GM12873 (cell line): ENCODE results near the gene BTG1.
A peak's percentile ranks its signal among the peaks of the same experiment; 100 is the strongest.

Source experiments
- TF ChIP-seq, protein P1 (sequence below): IDR thresholded peaks from 2 replicates; pipeline ENCODE4 v1.5.1; 2012; ENCODE audit warnings: low read depth, mild to moderate bottlenecking, moderate library complexity, low read length, control low read depth; ENCODE audit not compliant: insufficient read depth; ENCODE audit errors: missing control alignments

The BTG1 gene

DNA sequence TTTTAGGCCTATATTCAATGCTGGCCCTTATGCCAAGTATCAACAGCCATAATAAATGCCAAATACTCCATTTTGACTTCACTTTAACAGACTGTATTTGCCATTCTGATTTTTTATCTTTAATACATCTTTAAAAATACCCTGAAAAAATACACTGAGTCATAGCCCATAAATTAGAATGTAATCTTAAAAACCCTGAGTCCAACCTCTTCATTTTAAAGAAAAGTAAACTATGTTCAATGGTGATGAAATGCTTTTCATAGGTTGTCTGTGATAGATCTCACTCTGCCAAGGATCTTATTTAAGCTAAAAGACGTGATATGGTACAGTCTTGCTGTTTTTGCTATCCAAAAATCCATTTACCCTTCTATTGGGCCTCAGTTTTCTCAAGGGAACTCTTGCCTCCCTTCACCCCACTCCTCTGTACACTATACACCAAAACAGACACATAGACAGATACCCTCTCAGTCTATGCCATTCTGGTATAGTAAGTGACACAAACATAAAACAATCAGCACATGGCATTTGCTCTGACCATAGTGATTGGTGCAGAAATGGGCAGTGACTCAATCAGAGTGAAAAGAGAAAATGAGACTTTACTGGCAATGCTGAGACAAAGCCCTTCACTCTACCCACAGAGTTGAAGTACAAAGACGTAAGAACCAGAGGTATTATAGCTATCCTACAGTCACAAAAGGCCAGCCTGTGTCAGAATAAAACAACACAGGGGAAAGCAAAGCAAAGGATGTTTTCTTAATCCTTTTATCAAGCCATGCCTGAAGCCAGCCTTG, 49.1 kb downstream of the BTG1 start:
- TF ChIP-seq, protein P1, sequence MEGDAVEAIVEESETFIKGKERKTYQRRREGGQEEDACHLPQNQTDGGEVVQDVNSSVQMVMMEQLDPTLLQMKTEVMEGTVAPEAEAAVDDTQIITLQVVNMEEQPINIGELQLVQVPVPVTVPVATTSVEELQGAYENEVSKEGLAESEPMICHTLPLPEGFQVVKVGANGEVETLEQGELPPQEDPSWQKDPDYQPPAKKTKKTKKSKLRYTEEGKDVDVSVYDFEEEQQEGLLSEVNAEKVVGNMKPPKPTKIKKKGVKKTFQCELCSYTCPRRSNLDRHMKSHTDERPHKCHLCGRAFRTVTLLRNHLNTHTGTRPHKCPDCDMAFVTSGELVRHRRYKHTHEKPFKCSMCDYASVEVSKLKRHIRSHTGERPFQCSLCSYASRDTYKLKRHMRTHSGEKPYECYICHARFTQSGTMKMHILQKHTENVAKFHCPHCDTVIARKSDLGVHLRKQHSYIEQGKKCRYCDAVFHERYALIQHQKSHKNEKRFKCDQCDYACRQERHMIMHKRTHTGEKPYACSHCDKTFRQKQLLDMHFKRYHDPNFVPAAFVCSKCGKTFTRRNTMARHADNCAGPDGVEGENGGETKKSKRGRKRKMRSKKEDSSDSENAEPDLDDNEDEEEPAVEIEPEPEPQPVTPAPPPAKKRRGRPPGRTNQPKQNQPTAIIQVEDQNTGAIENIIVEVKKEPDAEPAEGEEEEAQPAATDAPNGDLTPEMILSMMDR: no peak

DNA sequence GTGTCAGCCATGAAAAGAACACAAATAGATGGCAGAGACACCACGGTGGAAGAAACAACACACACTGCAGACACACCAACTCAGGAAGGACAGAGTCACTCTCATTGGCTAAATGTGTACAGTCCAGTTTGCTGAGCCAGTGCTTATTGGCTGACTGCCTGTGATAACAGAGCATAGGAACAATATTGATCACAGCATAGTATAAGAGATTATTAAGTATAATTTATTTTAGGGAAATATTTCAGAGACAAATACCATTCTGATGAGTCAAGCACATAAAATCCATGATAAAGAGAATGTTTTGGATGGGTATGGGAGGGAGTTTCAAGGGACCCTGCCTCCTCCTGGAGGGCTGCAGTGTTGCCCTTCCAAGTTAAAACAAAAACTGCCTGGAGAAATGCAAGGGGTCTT, 50.9 kb downstream of the BTG1 start:
- TF ChIP-seq, protein P1: peak; percentile 16
